ENCODE data around the gene ZNF444.
"Not testable (repeated sequence)": the region's sequence is repeated elsewhere in the genome, so short reads cannot be mapped to it uniquely, and the experiment has no call there.

DNA sequence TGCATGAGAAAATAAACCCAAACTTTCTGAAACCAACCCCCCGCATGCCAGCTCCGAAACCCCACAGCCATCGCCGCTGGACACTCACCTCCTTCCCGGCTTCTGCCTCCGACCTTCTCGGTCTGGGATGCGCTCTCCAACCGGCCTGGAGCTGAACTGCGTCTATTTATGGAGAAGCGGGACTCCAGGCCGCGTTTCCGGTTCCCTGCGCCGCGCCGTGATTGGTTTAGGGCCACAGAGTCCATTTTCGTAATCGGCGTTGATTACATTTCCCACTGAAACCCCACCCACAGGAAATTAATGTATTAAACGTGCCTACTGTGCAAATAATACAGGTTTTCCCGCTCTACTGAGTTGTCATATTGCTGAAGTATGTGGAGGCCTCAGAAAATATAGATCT lies 56.6 kb downstream of the ZNF444 start, which contains the start of gene ZSCAN5B:
- not testable (repeated sequence) for TF ChIP-seq EZH2 (IDR thresholded peaks at IDR 0.05); POLR2AphosphoS5 (IDR thresholded peaks at IDR 0.05; ENCODE audit: borderline replicate concordance, low read depth, low read length); FOXP2 (optimal IDR thresholded peaks at IDR 0.05; ENCODE audit: control extremely low read depth, extremely low read length, insufficient read depth)
